SK-N-SH treated with all-trans-retinoic acid at 6 μM for 48 hours (cell line): ENCODE data around the gene SDHA.

Experiments used
- ATAC-seq: fragments of 200-7000 bp; cut with Tn5 transposase; 3 replicates; pipeline ENCODE4 v1.9.1; 2020; ENCODE audit warnings: mild to moderate bottlenecking, moderate library complexity
- ARNTL ChIP-seq: fragments of 450-650 bp; formaldehyde crosslinking; IDR thresholded peaks from 2 replicates; pipeline ENCODE4 v1.5.0; 2020; ENCODE audit warnings: low read depth, mild to moderate bottlenecking, moderate library complexity, borderline replicate concordance
- BACH2 ChIP-seq: fragments of 250-450 bp; sonication (Bioruptor Pico); IDR thresholded peaks from 2 replicates; pipeline ENCODE4 v1.9.0; 2021; ENCODE audit warnings: mild to moderate bottlenecking, borderline replicate concordance
- CSDC2 ChIP-seq: fragments of 250-450 bp; sonication (Bioruptor Pico); IDR thresholded peaks from 2 replicates; pipeline ENCODE4 v1.5.0; 2020; ENCODE audit warnings: mild to moderate bottlenecking, moderate library complexity
- ESRRG ChIP-seq: fragments of 250-450 bp; sonication (Bioruptor Pico); IDR thresholded peaks from 2 replicates; pipeline ENCODE4 v1.6.1; 2021; ENCODE audit warnings: mild to moderate bottlenecking
- OSR1 ChIP-seq: fragments of 250-450 bp; sonication (Bioruptor Pico); IDR thresholded peaks from 2 replicates; pipeline ENCODE4 v1.8.0; 2022; ENCODE audit warnings: moderate library complexity, mild to moderate bottlenecking, inconsistent platforms
- PPARA ChIP-seq: fragments of 250-450 bp; sonication (Bioruptor Pico); IDR thresholded peaks from 2 replicates; pipeline ENCODE4 v1.5.0; 2020; ENCODE audit warnings: mild to moderate bottlenecking, borderline replicate concordance
- RARB ChIP-seq: fragments of 250-450 bp; sonication (Bioruptor Pico); IDR thresholded peaks from 2 replicates; pipeline ENCODE4 v1.8.0; 2021; ENCODE audit warnings: mild to moderate bottlenecking, moderate library complexity
- SNAI2 ChIP-seq: fragments of 250-450 bp; sonication (Bioruptor Pico); IDR thresholded peaks from 2 replicates; pipeline ENCODE4 v1.5.0; 2020; ENCODE audit warnings: mild to moderate bottlenecking, moderate library complexity
- TCF4 ChIP-seq: fragments of 250-450 bp; sonication (Bioruptor Pico); IDR thresholded peaks from 2 replicates; pipeline ENCODE4 v1.8.0; 2021; ENCODE audit warnings: mild to moderate bottlenecking, moderate library complexity, borderline replicate concordance
- TOX ChIP-seq: fragments of 250-450 bp; sonication (Bioruptor Pico); IDR thresholded peaks from 2 replicates; pipeline ENCODE4 v1.8.0; 2021; ENCODE audit warnings: mild to moderate bottlenecking, moderate library complexity, borderline replicate concordance
- ZC3H10 ChIP-seq: fragments of 250-450 bp; sonication (Bioruptor Pico); IDR thresholded peaks from 2 replicates; pipeline ENCODE4 v1.5.1; 2021; ENCODE audit warnings: mild to moderate bottlenecking, moderate library complexity
- ZFP3 ChIP-seq: fragments of 250-450 bp; sonication (Bioruptor Pico); IDR thresholded peaks from 2 replicates; pipeline ENCODE4 v1.5.0; 2020; ENCODE audit warnings: mild to moderate bottlenecking, moderate library complexity
- ZFP30 ChIP-seq: fragments of 450-650 bp; formaldehyde crosslinking; IDR thresholded peaks from 2 replicates; pipeline ENCODE4 v1.5.0; 2022; ENCODE audit warnings: mild to moderate bottlenecking, moderate library complexity
- ZNF565 ChIP-seq: fragments of 450-650 bp; formaldehyde crosslinking; conservative IDR thresholded peaks from 2 replicates; pipeline ENCODE4 v1.5.0; 2020; ENCODE audit warnings: low read depth, mild to moderate bottlenecking, moderate library complexity
- ZNF70 ChIP-seq: fragments of 450-650 bp; formaldehyde crosslinking; IDR thresholded peaks from 2 replicates; pipeline ENCODE4 v1.5.0; 2020; ENCODE audit warnings: mild to moderate bottlenecking, moderate library complexity
- ZNF8 ChIP-seq: fragments of 450-650 bp; formaldehyde crosslinking; IDR thresholded peaks from 2 replicates; pipeline ENCODE4 v1.5.0; 2020; ENCODE audit warnings: mild to moderate bottlenecking, moderate library complexity
- TF ChIP-seq, protein P1 (sequence below): fragments of 250-450 bp; sonication (Bioruptor Pico); IDR thresholded peaks from 2 replicates; pipeline ENCODE4 v1.8.0; 2021; ENCODE audit warnings: low read depth, mild to moderate bottlenecking, moderate library complexity, borderline replicate concordance
- TF ChIP-seq, protein P2 (sequence below): fragments of 250-450 bp; sonication (Bioruptor Pico); IDR thresholded peaks from 2 replicates; pipeline ENCODE4 v1.5.1; 2020; ENCODE audit warnings: low read depth, mild to moderate bottlenecking, moderate library complexity
- TF ChIP-seq, protein P3 (sequence below): fragments of 250-450 bp; sonication (Bioruptor Pico); IDR thresholded peaks from 2 replicates; pipeline ENCODE4 v1.5.0; 2020; ENCODE audit warnings: mild to moderate bottlenecking, moderate library complexity

SDHA gene

DNA sequence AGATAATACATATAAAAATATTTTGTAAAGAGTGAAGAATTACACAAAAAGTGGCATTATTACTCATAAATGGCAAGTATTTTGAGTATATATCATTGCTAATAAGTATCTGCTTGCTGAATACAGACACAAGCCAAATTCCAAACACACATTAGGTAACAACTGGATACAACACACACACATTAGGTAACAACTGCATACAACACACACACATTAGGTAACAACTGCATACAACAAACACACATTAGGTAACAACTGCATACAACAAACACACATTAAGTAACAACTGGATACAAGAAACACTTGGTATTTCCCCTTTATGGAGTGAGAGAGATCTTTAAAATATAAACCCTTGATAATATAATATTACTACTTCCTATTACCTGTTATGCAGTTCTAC, 13.7 kb upstream of the SDHA start (continued):
- TF ChIP-seq, protein P1, sequence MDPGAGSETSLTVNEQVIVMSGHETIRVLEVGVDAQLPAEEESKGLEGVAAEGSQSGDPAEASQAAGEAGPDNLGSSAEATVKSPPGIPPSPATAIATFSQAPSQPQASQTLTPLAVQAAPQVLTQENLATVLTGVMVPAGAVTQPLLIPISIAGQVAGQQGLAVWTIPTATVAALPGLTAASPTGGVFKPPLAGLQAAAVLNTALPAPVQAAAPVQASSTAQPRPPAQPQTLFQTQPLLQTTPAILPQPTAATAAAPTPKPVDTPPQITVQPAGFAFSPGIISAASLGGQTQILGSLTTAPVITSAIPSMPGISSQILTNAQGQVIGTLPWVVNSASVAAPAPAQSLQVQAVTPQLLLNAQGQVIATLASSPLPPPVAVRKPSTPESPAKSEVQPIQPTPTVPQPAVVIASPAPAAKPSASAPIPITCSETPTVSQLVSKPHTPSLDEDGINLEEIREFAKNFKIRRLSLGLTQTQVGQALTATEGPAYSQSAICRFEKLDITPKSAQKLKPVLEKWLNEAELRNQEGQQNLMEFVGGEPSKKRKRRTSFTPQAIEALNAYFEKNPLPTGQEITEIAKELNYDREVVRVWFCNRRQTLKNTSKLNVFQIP, result no peak
- TF ChIP-seq ZNF8 (CRISPR knock-in tag) (no peak), PPARA (CRISPR knock-in tag) (no peak), TCF4 (no peak), ARNTL (no peak), ZNF70 (CRISPR knock-in tag) (no peak)

DNA sequence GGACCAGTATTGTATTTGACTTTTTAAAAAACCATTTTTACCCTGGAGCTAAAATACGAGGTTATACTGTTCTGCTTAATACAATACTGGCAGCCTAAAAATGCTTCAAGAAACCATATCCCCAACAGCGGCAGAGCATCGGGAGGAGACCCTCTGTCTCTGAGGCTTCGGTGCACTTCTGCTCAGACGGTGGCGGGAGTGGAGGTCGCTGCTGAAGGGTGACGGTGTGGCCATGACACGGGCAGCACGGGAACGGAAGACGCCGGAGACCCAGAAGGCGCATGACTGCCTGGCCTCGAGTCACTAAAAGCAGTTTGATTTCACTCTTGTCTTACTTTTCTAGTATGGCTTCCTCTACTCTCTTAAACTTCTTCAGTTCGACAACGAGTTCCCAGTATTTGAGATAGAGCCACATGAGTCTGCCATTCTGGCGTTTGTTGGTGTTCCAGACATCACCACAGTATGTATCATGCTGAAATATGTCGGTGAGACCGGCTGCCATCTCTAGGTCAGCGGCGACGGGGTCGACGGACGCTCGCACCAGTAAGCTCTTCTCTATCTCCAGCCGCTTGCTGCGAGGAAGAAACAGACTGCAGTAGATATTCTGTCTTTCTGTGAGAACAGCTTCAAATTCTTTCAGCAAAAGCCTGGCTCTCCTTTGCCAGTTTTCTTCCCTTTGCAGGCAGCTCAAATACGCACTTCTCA, 13.0 kb upstream of the SDHA start:
- ATAC-seq, result no peak
- TF ChIP-seq ZC3H10 (CRISPR knock-in tag) (no peak), ZFP30 (CRISPR knock-in tag) (no peak), ESRRG (CRISPR knock-in tag) (no peak), PPARA (CRISPR knock-in tag) (no peak), RARB (CRISPR knock-in tag) (no peak), BACH2 (CRISPR knock-in tag) (no peak), TOX (CRISPR knock-in tag) (no peak), SNAI2 (CRISPR knock-in tag) (no peak), ZNF8 (CRISPR knock-in tag) (no peak), ARNTL (no peak)
- TF ChIP-seq, protein P2, sequence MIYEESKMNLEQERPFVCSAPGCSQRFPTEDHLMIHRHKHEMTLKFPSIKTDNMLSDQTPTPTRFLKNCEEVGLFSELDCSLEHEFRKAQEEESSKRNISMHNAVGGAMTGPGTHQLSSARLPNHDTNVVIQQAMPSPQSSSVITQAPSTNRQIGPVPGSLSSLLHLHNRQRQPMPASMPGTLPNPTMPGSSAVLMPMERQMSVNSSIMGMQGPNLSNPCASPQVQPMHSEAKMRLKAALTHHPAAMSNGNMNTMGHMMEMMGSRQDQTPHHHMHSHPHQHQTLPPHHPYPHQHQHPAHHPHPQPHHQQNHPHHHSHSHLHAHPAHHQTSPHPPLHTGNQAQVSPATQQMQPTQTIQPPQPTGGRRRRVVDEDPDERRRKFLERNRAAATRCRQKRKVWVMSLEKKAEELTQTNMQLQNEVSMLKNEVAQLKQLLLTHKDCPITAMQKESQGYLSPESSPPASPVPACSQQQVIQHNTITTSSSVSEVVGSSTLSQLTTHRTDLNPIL (CRISPR knock-in tag), result no peak
- TF ChIP-seq, protein P1, result no peak
- TF ChIP-seq, all 23 proteins: peak for 0

DNA sequence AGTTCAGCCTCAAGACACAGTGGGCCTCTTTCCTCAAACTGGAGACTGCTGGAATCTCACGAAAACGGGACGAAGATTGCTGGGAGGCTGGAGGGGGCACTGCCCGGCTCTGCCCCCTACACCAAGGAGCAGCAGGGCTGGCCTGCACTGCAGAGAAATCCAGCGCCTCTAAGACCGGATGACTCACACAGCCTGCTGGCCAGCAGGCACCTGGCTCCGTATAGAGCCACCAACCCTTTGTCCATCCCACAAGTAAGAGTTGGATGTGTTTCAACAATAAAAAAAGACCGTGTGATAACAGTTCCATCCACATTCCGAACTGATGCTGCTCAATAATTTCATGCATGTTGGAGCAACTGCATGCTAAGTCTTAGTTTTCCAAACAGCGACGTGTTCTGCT, 11.7 kb upstream of the SDHA start:
- ATAC-seq, result peak; percentile 97
- TF ChIP-seq ZC3H10 (CRISPR knock-in tag) (no peak), RARB (CRISPR knock-in tag) (no peak), TOX (CRISPR knock-in tag) (no peak), ESRRG (CRISPR knock-in tag) (no peak), CSDC2 (no peak), ZFP3 (CRISPR knock-in tag) (no peak), OSR1 (CRISPR knock-in tag) (no peak), SNAI2 (CRISPR knock-in tag) (no peak), ZNF565 (CRISPR knock-in tag) (no peak), ZFP30 (CRISPR knock-in tag) (no peak), TCF4 (no peak), BACH2 (CRISPR knock-in tag) (no peak), ARNTL (no peak)
- TF ChIP-seq, protein P2 (CRISPR knock-in tag), result no peak
- TF ChIP-seq, protein P1, result no peak
- TF ChIP-seq, protein P3, sequence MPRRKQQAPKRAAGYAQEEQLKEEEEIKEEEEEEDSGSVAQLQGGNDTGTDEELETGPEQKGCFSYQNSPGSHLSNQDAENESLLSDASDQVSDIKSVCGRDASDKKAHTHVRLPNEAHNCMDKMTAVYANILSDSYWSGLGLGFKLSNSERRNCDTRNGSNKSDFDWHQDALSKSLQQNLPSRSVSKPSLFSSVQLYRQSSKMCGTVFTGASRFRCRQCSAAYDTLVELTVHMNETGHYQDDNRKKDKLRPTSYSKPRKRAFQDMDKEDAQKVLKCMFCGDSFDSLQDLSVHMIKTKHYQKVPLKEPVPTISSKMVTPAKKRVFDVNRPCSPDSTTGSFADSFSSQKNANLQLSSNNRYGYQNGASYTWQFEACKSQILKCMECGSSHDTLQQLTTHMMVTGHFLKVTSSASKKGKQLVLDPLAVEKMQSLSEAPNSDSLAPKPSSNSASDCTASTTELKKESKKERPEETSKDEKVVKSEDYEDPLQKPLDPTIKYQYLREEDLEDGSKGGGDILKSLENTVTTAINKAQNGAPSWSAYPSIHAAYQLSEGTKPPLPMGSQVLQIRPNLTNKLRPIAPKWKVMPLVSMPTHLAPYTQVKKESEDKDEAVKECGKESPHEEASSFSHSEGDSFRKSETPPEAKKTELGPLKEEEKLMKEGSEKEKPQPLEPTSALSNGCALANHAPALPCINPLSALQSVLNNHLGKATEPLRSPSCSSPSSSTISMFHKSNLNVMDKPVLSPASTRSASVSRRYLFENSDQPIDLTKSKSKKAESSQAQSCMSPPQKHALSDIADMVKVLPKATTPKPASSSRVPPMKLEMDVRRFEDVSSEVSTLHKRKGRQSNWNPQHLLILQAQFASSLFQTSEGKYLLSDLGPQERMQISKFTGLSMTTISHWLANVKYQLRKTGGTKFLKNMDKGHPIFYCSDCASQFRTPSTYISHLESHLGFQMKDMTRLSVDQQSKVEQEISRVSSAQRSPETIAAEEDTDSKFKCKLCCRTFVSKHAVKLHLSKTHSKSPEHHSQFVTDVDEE (CRISPR knock-in tag), result no peak
- TF ChIP-seq, all 23 proteins: peak for 0
